ENCODE data around the gene CEP43. TPM values are rescaled to one million over a fixed set of nuclear protein-coding genes. Genes with fewer than 3 reads are reported as not detected.

Gene CEP43
- total and polyA plus RNA-seq, 2 of the 8 experiments (the other 6 are each of a cell fraction or from before 2014, with no cell fraction given) = 12.0 to 31.2 TPM

DNA sequence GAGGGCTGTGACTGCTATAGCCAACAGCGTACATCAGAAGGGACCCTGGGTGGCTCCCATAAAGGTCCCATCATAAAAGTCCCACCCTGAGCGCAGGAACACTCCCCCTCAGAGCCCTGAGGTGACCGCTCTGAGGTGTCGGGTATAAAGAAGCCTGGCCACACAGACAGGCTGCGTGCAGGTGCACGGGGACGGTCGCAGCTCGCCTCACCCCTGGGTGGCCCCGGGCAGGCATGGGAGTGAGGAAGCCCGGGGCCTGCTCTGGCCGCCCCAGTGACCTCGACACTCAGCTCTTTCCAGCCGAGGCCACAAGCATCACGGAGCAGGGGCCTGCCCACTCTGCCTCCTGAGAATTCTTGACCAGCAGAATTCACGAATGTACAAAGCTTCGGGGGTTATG lies 28.4 kb upstream of the CEP43 start:
- Histone ChIP-seq H3K4me1 (replicated peaks in 1 of 4; ENCODE audit: control insufficient read depth in 3 of 4, insufficient read depth in 4 of 4, low read length in 3 of 4) (no peaks in the 10 kb centered on the region; a peak in 1 of 7 replicates), H4K5ac (ENCODE audit: insufficient read length, low read depth, low read length) (no peak overlapping the region), H3K23ac (ENCODE audit: insufficient read length) (no peak overlapping the region), H3K14ac (ENCODE audit: insufficient read length) (no peak overlapping the region), H4K8ac (ENCODE audit: extremely low read depth, insufficient read depth, low read length) (no peak overlapping the region), H3K23me2 (ENCODE audit: low read depth, low read length) (no peaks in the 10 kb centered on the region), H3K9ac (replicated peaks in 1 of 4; ENCODE audit: extremely low read depth in 1 of 4, low read depth in 3 of 4, low read length in 3 of 4) (no peak overlapping the region), H3K36me3 (ENCODE audit: control insufficient read depth in 2 of 4, insufficient read depth in 4 of 4, low read length in 3 of 4) (peaks cover 0 to 8% (median 0%) of the 10 kb centered on the region in 4 experiments; a peak in 2 of 8 replicates), H4K91ac (replicated peaks; ENCODE audit: insufficient read length, low read length) (no peak overlapping the region), H2BK12ac (ENCODE audit: low read depth, low read length) (no peak overlapping the region), H2AK5ac (ENCODE audit: low read depth, low read length) (no peak overlapping the region), H3K79me1 (ENCODE audit: low read depth, low read length) (no peaks in the 10 kb centered on the region), H3K9me3 (ENCODE audit: insufficient read depth in 2 of 2, low read depth in 1 of 2, low read length in 1 of 2) (peaks cover 13 to 17% of the 10 kb centered on the region in 2 experiments), H3K27ac (ENCODE audit: low read depth, low read length) (no peak overlapping the region), H2BK120ac (replicated peaks; ENCODE audit: low read depth, low read length) (no peak overlapping the region), H3K4me3 (ENCODE audit: extremely low read depth in 1 of 4, insufficient read depth in 2 of 4, low read depth in 3 of 4, low read length in 4 of 4) (no peak overlapping the region), H3K27me3 (replicated peaks in 1 of 4; ENCODE audit: control insufficient read depth in 3 of 4, extremely low read depth in 1 of 4, insufficient read depth in 3 of 4, low read length in 3 of 4) (no peaks in the 10 kb centered on the region; a peak in 1 of 7 replicates), H3K4me2 (ENCODE audit: insufficient read depth in 1 of 2, low read depth in 2 of 2, low read length in 2 of 2) (no peak overlapping the region), H3K79me2 (ENCODE audit: control insufficient read depth in 1 of 2, insufficient read depth in 2 of 2, low read length in 2 of 2) (no peaks in the 10 kb centered on the region), H2BK20ac (ENCODE audit: low read length) (no peak overlapping the region), H2BK15ac (ENCODE audit: low read length) (no peak overlapping the region), H3K56ac (replicated peaks; ENCODE audit: insufficient read length, low read depth, low read length) (no peak overlapping the region), H3K4ac (replicated peaks; ENCODE audit: insufficient read length, low read depth, low read length) (no peak overlapping the region), H3K18ac (ENCODE audit: extremely low read depth, low read length) (no peak overlapping the region), H2BK5ac (ENCODE audit: low read depth, low read length) (no peak overlapping the region), H4K20me1 (replicated peaks in 1 of 2; ENCODE audit: control insufficient read depth in 1 of 2, insufficient read depth in 2 of 2, low read length in 2 of 2) (no peaks in the 10 kb centered on the region), H2AFZ (ENCODE audit: low read length) (no peak overlapping the region)
- 88% methylated on average over 14 of the region's 17 CpGs; no CpG with 5 or more reads in 1 of the 2 experiments for WGBS, 2 experiments (ENCODE audit: extremely low coverage in 1 of 2, insufficient coverage in 1 of 2, insufficient read length in 1 of 2, insufficient replicate concordance in 2 of 2, low coverage in 1 of 2, low lambda C conversion rate in 2 of 2, missing lambda C conversion rate in 1 of 2)
- POLR2A ChIA-PET (ENCODE audit: partially characterized antibody) = interaction anchor here (1.3 to 1.5 kb wide), 2 partner anchors 10 to 12 kb away, joined by 3 to 4 read pairs; no protein-coding TSS in a partner anchor
- FAIRE-seq = no peak
- no peak for TF ChIP-seq RNF2 (IDR thresholded peaks at IDR 0.05; ENCODE audit: borderline replicate concordance, low read depth, low read length, missing control alignments, poor library complexity, severe bottlenecking)
- no peak for TF ChIP-seq RBBP5 (IDR thresholded peaks at IDR 0.05; ENCODE audit: borderline replicate concordance, low read depth, low read length)
- TF ChIP-seq SP4 (IDR thresholded peaks at IDR 0.05; ENCODE audit: low read length) = no peak
- DNase-seq (ENCODE audit: low read depth in 1 of 2, low spot score in 2 of 2) = peak in 1 of 2 experiments; percentile 37
- CTCF ChIA-PET (ENCODE audit: partially characterized antibody) = interaction anchor here (0.8 kb wide), 1 partner anchor 18 kb away, joined by 5 read pairs; no protein-coding TSS in a partner anchor
